Measurements from ENCODE around the gene SCNM1. TPM values are rescaled to one million over a fixed set of nuclear protein-coding genes. Genes with fewer than 3 reads are reported as not detected.

Gene SCNM1, protein sequence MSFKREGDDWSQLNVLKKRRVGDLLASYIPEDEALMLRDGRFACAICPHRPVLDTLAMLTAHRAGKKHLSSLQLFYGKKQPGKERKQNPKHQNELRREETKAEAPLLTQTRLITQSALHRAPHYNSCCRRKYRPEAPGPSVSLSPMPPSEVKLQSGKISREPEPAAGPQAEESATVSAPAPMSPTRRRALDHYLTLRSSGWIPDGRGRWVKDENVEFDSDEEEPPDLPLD
- total RNA-seq = 36.4 TPM

DNA sequence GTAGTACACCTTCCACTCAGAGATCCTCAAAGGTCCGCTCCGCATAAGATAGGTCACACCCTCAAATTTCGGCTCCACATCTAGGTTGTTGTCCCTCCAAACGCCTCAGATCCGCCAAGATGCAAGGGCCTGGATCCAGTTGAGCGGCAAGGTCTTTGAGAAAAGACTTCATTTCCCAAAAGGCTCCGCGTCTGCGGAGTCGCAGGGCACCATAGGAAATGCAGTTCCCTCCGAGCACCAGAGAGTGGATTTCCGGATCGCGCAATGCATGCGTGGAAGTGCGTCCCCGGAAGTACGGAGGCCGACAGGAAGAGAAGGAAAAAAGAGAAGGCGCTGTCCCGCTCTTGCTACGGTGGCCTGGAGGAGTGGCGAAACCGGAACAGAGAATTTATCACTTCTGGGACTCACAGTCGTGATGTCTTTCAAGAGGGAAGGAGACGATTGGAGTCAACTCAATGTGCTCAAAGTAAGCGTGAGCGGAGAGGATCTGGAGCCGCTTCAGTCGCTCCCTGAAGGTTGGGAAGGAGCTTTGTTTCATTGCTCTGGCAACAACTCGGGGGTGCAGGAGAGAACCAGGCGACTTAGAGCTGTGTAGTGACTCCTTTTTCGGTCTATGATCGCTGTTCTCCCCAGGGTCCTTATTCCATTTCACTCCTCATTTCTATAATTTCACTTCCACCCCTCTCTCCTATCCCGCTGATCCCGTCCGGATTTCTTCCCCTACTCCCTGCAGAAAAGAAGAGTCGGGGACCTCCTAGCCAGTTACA lies at the start of gene SCNM1, which contains the start of gene LYSMD1:
TSS of gene SCNM1 (plus strand) at position 407 of the 767 bp plus-strand sequence. CDS start at position 416, 9 bp downstream.
TSS of gene LYSMD1 (minus strand) at position 165 of the 767 bp plus-strand sequence. CDS start 644 bp downstream, outside the sequence.
- DNase-seq (ENCODE audit: low spot score) = peak; percentile 99

DNA sequence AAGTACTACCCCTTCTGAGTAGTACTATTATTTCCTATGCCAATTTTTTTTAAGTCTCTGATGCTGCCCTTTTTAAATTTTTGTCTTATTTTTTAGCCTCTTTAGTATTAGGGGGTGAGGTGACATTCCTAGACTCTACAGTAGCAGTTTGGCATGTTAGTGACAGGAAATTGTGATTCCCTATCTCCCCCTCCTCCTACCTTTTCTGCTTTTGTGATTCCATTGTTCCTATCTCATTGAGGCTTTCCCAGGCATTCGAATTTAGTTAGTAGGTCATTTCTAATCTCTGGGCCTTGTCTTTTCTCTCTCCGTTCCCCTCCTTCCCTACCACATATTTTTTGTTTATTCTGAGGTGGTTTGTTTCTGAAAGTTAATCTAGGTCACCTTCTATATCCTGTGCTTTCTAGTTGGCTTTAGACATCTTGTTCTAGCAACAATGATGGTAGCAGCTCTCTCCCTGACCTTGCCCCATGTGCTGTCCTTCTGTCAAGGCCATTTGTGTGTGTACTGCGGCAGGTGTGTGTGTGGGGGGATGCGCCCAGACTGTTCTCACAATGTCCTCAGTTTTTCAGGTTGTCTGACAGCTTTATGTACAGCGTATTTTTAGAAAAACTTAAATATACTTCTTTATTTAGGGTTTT lies 41.1 kb upstream of the SCNM1 start:
- DNase-seq (ENCODE audit: low spot score) = no peak

DNA sequence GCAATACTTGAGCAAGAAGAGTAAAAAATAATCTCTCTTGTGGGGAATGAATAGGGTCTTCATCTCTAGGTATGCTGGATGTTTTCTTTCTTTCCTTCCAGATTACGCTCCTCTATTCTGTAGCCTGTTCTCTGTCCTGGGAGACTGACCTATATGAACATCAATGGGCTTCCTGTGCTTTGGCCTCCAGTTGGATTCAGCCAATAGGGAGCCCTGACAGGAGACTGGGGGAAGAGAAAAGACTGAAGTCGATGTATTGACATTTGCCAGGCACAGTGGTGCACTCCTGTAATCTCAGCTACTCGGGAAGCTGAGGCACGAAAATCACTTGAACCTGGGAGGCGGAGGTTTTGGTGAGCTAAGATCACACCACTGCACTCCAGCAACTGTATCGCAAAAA lies 37.1 kb upstream of the SCNM1 start:
- DNase-seq (ENCODE audit: low spot score) = no peak

DNA sequence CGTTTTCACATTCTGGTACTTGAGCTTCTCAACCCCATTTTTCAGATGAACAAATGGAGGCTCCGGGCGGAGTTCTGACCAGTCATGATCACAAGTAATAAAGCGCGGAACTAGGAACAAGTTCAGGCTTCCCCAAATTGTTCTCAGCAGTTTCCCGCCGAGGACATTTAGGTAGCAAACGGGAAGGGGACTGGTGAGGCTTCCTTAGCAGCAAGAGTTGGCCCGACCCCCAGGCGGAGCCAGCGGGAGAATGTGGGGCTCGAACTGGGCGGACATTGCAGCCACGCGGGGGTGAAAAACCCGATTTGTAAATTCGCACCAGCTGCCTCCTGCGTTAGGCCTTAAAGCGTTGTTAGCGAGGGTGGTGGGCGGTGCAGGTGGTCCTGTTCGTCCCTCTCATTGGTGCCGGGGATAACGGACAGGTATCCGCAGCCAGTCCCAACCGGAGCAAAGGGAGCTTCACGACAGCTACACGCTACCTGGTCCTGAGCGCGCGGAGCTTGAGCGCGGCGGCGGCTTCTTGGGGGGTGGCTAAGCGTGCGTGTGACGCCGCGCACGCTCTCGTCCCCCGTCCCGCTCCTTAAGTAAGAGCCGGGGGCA lies 34.9 kb upstream of the SCNM1 start:
- DNase-seq (ENCODE audit: low spot score) = peak; percentile 90

DNA sequence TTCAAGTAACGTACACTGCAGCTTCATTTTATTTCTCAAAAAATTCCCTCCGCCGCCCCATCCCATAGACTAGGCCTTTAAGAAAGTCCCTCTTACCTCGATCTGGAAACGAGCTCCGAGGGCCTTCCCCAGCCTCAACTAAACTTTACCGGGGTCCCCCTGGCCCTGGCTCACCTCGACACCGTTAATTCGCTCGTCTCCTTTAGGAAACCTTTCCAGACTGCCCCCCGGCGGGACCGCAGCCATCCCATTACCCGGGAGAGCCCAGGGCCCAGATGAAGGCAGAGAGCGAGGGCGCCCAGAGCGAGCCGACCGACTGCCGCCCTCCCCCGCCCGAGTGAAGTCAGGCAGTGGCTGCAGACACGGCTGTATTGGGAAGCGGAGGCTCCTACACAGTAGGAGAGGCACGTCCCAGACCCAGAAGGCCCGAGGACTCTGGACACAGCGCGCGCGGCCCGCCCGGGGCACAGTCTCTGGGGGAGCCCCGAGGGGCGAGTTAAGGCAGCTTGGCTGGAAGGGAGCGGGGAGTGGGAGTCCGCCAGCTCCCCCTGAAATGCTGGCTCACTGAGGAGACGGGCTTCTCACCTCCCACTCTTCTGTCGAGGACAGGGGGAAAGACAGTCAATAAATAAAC lies 34.1 kb upstream of the SCNM1 start:
- DNase-seq (ENCODE audit: low spot score) = no peak

DNA sequence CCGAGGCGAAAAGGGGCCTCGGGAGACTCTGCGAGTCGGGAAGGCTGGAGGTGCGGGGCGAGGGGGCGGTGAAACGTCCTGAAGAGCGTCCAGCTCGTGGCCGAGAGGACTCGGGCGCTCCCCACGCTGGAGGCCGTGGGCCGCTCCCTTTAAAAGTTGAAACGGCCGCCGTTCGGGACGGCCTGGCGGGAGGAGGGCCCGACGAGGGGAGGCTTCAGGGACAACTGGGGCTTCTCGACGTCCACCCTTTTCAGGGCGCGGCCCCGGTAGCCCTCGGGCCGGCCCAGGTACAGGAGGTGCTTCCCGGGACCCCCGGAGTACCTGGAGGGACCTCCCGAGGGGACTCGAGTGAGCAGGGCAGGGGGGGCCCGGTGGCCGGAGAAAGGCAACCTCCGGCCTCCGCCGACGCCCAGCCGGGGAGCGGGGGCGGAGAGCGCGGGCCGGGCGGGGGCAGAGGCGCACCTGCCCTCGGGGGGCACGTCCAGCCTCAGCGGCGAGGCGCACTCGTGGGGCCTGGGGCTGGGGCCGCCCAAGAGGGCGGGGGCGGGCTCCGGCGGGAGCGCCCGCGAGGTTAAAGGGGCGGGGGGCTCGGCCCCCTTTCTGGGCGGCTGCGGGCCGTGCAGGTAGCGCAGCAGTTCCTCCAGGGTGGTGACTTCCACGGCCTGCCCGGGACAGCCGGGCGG lies 33.5 kb upstream of the SCNM1 start:
- no peak for DNase-seq (ENCODE audit: low spot score)

DNA sequence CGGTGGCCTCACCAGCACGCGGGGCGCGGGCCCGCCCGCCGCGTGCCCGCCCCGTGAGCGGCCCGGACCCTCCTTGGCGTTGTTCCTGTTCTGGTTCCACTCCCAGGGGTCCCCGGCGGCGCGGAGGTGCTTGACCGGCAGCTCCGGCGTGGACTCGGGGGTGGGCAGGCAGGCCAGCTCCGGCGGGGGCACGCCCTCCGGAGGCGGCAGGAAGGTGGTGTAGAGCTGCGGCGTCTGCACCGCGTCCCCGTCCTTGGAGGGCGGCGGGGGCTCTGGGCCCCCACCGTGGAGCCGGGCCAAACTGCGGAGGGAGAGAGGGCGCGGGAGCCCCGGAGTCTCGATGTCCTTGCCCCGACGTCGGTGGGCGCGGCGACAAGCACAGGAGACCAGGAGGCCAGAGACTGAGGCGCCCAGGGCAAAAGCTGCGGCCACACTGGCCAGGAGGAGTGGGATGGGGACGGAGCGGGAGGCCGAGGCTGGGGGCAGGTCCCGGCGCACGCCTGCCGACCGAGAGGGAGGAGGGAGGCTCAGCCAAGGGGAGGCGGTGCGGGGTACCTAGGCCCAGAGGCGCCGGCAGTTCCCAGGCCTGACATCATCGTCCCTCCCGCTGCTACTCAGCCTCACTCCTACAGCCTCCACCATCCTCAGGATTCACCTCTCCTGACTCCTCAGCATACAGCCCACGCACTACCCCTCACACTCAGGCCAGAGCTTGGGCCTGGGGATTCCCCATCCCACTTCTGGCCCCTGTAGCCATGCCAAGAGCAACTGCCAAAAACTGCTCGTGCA lies 32.7 kb upstream of the SCNM1 start:
- DNase-seq (ENCODE audit: low spot score) = no peak

DNA sequence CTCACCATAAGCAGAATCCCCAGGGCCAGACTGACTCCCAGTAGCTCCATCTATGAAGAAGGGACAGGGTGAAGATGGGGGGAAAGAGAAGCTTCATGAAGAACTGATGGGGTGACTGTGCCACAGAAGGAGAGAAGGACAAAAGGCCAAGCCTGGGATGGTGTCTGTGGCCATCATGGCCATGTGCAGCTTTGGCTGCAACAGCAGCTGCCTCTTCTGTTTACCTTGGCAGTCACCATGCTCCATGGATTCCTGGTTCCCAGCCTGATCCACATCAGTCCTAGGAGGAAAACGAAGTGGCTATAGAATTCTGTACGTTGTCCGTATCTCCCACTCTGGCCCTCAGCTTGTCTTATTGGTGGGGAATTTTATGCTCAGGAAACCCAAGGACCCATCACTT lies 31.5 kb upstream of the SCNM1 start:
- DNase-seq (ENCODE audit: low spot score) = no peak

DNA sequence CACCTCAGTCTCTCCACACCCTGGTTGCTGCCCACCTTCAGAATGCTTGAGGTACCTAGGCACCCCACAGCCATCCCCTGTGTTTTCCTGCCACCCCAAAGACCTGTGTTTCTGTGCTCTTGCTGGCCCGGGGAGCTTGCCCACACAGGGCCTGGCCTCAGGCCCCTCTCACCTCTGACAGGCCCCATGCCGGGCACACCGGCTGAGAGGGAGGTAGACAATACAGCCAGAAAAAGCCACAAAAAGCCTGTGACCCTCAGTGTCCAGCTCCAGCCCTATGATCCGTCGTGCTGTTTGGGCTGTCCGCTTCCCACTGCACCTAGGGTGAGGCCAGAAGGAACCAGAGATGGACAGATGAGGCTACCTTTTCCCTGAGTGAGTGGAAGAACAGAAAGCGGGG lies 31.0 kb upstream of the SCNM1 start:
- no peak for DNase-seq (ENCODE audit: low spot score)

DNA sequence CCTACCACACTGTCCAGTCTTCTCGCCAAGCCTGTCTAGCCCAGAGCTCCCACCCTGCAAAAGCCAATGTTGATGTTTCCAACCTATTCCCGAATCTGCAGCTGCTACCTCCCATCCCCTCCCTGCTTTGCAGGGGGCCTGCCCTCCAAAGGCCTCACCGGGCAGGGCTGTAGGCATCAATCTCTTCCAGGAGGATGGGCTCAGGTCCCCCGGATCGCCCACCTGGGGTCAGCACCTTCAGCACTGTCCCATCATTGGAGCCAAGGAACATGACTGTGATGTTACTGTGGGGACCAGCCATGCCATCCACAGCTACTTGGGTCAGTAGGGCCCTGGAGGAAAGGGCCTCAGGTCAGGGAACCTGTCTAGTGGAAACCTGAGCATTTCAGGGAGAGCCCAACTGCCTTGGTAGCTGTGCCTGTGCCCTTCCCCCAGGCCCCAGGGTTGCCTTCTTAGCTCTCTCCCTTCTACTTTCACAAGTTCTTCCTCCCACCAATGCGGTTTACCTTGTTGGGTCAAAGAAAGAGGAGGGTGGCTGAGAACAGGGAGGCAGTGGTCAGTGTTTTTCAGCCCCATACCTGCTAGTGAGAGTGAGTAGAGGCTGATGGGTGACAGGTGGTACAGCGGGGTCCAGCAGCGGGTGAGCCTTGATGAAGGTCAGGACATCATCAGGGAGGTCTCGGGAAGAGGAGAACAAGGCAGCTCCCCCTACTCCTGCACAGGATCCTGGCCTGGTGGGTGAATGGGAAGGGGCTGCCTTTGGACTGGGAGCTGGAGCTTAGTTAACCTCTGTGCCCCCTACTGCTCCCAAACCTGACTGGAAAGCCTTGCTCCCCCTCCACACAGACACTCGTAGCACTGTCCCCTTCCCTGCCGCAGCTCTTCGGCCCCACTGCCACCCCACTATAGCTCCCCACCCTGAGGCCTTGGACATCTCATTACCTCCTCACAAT lies 30.2 kb upstream of the SCNM1 start:
- no peak for DNase-seq (ENCODE audit: low spot score)

DNA sequence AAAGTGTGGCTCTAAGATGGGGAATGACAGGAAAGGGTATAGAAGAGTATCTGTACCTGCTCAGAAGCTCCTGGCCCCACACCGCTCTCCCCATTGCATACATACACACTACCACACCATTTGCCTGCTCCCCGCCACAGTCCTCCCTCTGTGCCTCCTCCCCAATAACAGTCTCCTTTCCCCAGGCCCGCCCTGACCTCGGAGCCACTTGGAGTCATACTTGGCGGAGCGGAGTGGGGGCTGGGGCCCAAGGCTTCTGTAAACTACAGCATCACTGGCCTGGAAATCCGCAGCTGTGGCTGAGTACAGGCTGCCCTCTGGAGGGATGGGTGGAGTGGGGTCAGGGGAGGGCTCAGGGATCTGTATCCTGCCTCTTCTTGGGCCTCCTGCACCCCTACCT lies 28.2 kb upstream of the SCNM1 start:
- DNase-seq (ENCODE audit: low spot score) = no peak

DNA sequence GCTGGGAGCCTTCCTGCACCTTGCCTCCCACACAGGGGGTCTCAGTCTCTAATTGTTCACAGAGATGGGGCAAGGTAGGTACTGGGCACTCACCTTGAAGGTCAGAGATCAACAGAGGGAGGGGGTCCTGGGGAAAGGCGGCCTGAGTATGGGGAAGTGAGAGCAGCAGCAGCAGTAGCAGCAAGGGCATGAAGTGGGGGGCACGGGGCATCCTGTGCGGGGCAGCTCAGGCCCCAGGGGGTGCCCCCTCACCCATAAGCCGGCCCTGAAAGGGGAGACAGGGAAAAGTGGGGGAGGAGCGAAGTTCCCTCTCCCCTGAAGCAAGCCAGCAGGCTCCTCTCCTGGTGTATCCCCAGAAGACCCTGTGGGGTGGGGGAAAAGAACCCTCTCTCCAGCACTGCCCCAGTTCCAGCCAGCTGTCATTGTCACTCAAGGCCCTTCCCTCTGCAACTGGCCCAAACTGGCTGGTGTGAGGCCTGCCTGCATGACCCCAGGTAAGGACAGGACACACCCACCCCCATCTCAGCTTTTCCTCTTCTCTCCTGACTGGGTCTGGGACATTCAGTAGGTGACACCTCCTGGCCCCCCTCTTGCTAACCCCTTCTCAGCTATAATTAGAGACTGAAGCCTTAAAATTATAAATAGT lies 23.4 kb upstream of the SCNM1 start:
- no peak for DNase-seq (ENCODE audit: low spot score)

DNA sequence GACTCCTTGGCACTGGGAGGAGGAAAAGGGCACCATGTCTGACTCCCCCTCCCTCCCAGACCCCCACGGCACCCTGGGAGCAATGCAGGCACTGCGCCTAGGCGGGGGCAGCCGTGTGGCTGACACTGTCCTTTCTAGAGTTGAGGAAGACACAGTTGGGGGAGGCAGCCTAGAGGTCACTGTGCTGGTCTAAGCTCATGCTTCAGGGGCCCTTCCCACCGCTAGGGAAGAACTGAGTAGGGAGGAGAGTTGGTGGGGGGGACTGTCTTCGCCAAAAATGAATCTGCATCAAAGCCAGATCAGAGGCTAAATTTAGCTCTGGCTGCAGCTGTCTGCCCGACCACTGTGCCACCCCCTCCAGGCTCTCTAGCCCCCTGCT lies 22.9 kb upstream of the SCNM1 start:
- DNase-seq (ENCODE audit: low spot score) = no peak

DNA sequence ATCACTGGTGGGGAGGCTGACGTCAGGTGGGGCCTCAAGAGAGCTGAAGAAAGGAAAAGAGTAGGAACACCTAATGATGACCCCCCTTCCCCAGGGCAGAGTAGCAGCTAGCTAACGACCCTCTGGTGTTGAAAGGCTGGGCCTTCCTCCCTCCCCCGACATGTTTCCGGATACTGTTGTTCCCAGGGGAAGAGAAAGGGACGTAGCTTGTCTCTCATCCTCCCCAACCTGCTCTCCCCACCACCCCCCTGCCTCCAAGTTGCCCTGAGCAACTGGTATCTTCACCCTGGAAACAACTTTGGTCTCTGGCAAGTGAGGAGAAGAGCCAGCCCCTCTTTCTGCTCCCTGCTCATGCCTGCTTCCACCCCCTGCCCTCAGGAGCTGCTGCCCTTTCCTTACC lies 22.0 kb upstream of the SCNM1 start:
- DNase-seq (ENCODE audit: low spot score) = no peak

DNA sequence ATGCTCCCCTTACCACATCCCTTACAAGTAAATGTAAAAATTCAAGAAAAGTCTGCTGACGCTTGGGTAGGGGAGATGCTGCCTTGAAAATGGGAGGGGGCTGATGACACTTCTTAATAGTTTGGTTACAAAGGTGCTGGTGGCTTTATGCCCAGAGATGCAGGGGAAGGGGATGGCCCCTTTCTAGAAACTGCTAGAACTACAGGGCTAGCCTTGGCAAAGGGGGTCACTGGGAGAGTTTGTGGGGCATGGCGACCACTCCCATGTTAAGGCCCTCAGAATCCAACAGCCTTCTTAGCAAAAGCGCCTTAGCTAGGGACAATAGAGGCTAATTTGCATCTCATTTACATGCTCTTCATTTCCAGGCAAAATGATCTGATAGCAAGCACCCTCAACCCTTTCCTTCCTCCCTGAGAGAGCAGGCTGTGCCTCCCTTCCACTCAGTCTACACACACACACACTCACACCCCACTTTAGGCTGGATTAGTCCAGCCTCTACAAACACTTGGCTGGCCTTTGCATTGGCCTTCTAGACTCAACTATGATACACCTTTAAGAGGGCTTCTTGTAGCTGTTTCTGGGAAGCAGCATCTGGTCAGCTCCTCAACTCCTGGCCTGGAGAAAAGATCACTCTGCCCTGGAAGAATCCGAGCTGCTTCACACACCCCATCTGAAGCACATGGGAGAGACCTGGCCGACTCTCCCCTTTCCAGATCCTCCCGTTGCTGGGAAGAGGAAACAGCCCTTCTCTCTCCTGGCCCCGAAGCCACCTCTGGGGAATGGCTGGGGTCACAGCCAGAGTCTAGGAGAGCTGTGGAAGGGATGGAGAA lies 21.3 kb upstream of the SCNM1 start:
- DNase-seq (ENCODE audit: low spot score) = no peak

DNA sequence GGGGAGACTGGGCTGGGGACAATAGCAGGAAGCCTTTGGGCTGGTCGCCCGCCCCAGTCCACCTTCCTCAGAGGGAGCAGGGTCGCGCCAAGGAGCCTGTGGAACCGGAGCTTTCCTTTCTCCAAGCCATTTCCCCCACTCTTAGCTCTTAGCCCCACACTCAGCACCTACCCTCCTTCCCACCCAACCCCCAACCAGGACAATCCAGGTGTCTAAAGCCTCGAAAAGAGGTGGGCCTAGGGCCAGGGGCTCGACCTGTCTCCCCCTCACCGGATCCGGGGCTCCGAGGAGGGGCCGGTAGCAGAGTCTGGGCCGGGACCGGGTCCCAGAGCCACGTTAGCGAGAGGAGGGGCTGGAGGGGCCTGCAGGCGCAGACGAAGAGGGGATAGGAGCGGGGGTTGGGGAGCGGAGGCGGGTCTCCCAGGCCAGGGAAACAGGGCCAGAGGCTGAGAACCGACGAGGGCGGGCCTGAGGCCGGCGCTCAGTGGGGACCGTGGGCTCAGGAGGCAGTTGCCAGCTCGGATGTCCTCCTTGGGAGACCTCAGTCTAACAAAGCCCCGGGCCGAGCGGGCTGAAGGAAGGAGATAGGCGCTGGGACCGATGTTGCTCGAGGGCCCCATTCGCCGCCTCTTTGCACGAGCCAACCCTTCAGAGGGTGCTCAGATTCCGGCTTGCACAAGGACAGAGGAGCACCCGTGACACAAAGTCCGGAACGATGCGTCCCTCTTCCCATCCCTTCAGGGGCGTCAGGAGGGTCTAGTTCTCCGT lies 20.5 kb upstream of the SCNM1 start:
- no peak for DNase-seq (ENCODE audit: low spot score)

DNA sequence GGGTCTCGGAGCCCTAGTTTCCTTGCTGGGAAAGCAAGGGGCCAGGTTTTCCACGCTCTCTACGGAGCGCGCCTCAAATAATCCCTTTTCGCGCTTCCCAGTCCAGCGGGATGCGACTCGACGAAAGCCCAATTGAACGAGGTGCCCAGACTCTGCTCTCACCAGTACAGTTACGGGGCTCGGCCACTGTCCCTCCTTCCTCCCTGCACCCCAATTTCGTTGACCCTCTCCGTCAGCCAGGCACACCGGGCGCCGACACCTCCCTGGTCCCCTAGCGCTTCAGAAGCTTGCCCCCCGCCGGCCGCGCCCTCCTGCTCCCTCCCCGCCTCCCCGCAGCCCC lies 19.9 kb upstream of the SCNM1 start:
- DNase-seq (ENCODE audit: low spot score) = no peak
